22Rv1 (cell line): ENCODE measurements around the gene CROCC2.

Experiments
- ZFX ChIP-seq: fragments of 450-650 bp; IDR thresholded peaks from 2 replicates; pipeline ENCODE4 v1.6.1; 2017; ENCODE audit warnings: antibody characterized with exemption, borderline replicate concordance
- TF ChIP-seq, protein P1 (sequence below): fragments of 450-650 bp; IDR thresholded peaks from 2 replicates; pipeline ENCODE4 v1.5.1; 2017; ENCODE audit warnings: mild to moderate bottlenecking

DNA sequence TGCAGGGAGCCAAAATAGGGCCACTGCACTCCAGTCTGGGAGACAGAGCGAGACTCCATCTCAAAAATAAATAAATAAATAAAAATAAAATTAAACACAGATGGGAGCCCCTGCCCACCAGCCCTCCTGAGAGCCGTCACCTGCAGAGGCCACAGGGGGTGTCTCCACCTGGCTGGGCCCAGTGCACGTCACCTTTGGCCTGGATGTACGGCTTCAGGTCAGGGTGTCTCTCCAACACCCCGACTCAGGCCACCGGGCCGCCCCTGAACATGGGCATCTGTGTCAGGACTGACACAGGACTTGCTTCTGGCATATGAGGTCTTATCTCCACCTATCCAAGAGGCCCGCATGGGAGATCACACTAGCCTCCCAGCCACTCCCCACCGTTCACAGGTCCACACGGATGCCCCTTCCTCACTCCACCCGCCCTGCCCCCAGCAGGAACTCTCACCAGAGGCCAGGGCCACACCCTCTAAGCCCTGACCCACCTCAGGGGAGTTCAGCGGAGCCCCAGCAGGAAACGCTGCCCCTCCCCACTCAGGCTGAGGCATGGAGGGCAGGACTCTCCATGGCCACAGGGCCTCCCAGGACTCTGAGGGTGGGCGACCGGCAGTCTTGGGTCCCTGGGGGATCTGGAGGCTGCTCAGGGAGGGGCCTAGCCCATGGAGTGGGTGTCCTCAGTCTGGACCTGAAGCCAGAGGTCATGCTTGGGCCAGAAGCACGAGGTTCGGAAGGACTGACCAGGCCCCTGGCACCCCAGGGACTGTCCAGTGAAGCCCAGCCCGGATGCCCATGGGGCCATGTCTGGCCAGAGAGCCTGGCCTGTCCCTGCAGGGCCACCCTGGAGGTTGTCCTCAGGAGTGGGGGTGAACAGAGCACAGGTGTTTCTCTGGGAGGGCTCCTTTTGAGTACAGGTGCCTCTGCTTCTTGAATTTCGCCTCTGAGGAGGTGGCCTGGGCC, 1.6 kb upstream of the CROCC2 start:
- TF ChIP-seq, protein P1, sequence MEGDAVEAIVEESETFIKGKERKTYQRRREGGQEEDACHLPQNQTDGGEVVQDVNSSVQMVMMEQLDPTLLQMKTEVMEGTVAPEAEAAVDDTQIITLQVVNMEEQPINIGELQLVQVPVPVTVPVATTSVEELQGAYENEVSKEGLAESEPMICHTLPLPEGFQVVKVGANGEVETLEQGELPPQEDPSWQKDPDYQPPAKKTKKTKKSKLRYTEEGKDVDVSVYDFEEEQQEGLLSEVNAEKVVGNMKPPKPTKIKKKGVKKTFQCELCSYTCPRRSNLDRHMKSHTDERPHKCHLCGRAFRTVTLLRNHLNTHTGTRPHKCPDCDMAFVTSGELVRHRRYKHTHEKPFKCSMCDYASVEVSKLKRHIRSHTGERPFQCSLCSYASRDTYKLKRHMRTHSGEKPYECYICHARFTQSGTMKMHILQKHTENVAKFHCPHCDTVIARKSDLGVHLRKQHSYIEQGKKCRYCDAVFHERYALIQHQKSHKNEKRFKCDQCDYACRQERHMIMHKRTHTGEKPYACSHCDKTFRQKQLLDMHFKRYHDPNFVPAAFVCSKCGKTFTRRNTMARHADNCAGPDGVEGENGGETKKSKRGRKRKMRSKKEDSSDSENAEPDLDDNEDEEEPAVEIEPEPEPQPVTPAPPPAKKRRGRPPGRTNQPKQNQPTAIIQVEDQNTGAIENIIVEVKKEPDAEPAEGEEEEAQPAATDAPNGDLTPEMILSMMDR: no peak
- TF ChIP-seq ZFX: no peak
